Measurements from ENCODE around the gene EHD1. TPM values are rescaled to one million over a fixed set of nuclear protein-coding genes. Genes with fewer than 3 reads are reported as not detected.

The EHD1 gene
- total and polyA plus RNA-seq, 2 of the 4 experiments (the other 2 are of a cell fraction): 107 to 209 TPM

- DNase-seq (no peak), ATAC-seq (ENCODE audit: low read depth) (no peak)
- Histone ChIP-seq H3K9me3 (ENCODE audit: control insufficient read depth, insufficient read depth, low read length) (no peaks in the 10 kb centered on the region), H3K56ac (ENCODE audit: extremely low read depth, insufficient read depth, low read length) (no peak overlapping the region), H3K4me1 (ENCODE audit: control insufficient read depth, insufficient read depth, low read length) (no peaks in the 10 kb centered on the region), H2BK20ac (ENCODE audit: low read depth, low read length) (no peak overlapping the region), H3K79me1 (ENCODE audit: low read depth in 1 of 2, low read length in 2 of 2) (no peaks in the 10 kb centered on the region), H3K23ac (ENCODE audit: low read depth, low read length) (no peak overlapping the region), H2AK5ac (ENCODE audit: low read depth, low read length) (no peak overlapping the region), H3K9me1 (ENCODE audit: insufficient read depth, low read length) (no peaks in the 10 kb centered on the region), H3K4ac (ENCODE audit: low read depth, low read length) (no peak overlapping the region), H2AFZ (replicated peaks; ENCODE audit: low read length, poor library complexity) (no peak overlapping the region), H4K91ac (ENCODE audit: insufficient read depth, low read depth, low read length) (no peak overlapping the region), H2AK9ac (replicated peaks; ENCODE audit: low read depth, low read length, poor library complexity) (no peak overlapping the region), H3K27ac (ENCODE audit: insufficient read depth, low read length) (no peak overlapping the region), H3K4me2 (ENCODE audit: low read depth, low read length) (no peak overlapping the region), H2BK120ac (ENCODE audit: low read depth, low read length) (no peak overlapping the region), H4K5ac (ENCODE audit: low read depth, low read length) (no peak overlapping the region), H3K9ac (ENCODE audit: low read depth, low read length) (no peak overlapping the region), H3K14ac (replicated peaks; ENCODE audit: low read depth, low read length) (no peak overlapping the region), H3K27me3 (ENCODE audit: control insufficient read depth, insufficient read depth, low read length) (no peaks in the 10 kb centered on the region), H2BK15ac (ENCODE audit: low read depth, low read length) (no peak overlapping the region), H4K20me1 (ENCODE audit: insufficient read depth, low read length) (no peaks in the 10 kb centered on the region), H3K4me3 (ENCODE audit: insufficient read depth, low read depth, low read length) (no peak overlapping the region), H3K18ac (ENCODE audit: low read depth, low read length) (no peak overlapping the region), H3K36me3 (ENCODE audit: control insufficient read depth, insufficient read depth, low read length) (peaks cover 76% of the 10 kb centered on the region), H2BK5ac (ENCODE audit: low read depth, low read length, poor library complexity, severe bottlenecking) (no peak overlapping the region), H4K8ac (ENCODE audit: low read depth in 2 of 2, low read length in 2 of 2) (no peak overlapping the region)
- ChIA-PET CTCF (no interaction called here), POLR2A (ENCODE audit: unreplicated experiment) (no interaction called here)
- dilution Hi-C loops (cut with HindIII; ENCODE audit: low sequenced_read_pairs, unreplicated experiment) (no loop called here), in situ Hi-C loops (cut with MboI; ENCODE audit: low sequenced_read_pairs) (no loop called here), intact Hi-C loops (cut with micrococcal nuclease) (no loop called here)
- TF ChIP-seq CHD1 (IDR thresholded peaks at IDR 0.05; ENCODE audit: low read depth, low read length): no peak
- TF ChIP-seq MAFK (IDR thresholded peaks at IDR 0.05; ENCODE audit: low read depth, low read length): no peak
- TF ChIP-seq MXI1 (IDR thresholded peaks at IDR 0.05; ENCODE audit: borderline replicate concordance, low read depth, low read length): no peak
- TF ChIP-seq RFX5 (IDR thresholded peaks at IDR 0.05; ENCODE audit: low read depth, low read length): no peak
- TF ChIP-seq BHLHE40 (IDR thresholded peaks at IDR 0.05; ENCODE audit: low read depth, low read length): no peak
- no peak for TF ChIP-seq CEBPB (IDR thresholded peaks at IDR 0.05; ENCODE audit: low read depth, low read length)
- TF ChIP-seq, protein P1, sequence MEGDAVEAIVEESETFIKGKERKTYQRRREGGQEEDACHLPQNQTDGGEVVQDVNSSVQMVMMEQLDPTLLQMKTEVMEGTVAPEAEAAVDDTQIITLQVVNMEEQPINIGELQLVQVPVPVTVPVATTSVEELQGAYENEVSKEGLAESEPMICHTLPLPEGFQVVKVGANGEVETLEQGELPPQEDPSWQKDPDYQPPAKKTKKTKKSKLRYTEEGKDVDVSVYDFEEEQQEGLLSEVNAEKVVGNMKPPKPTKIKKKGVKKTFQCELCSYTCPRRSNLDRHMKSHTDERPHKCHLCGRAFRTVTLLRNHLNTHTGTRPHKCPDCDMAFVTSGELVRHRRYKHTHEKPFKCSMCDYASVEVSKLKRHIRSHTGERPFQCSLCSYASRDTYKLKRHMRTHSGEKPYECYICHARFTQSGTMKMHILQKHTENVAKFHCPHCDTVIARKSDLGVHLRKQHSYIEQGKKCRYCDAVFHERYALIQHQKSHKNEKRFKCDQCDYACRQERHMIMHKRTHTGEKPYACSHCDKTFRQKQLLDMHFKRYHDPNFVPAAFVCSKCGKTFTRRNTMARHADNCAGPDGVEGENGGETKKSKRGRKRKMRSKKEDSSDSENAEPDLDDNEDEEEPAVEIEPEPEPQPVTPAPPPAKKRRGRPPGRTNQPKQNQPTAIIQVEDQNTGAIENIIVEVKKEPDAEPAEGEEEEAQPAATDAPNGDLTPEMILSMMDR (conservative IDR thresholded peaks at IDR 0.05; ENCODE audit: low read depth, low read length): no peak
- TF ChIP-seq RCOR1 (IDR thresholded peaks at IDR 0.05; ENCODE audit: insufficient replicate concordance, low read length): no peak
- no peak for TF ChIP-seq MAZ (IDR thresholded peaks at IDR 0.05; ENCODE audit: borderline replicate concordance, low read depth, low read length)
- no peak for TF ChIP-seq NFE2L2 (IDR thresholded peaks at IDR 0.05; ENCODE audit: low read depth, low read length)
- TF ChIP-seq POLR2A (IDR thresholded peaks at IDR 0.05; ENCODE audit: low read depth, low read length): no peak
- no peak for TF ChIP-seq SMC3 (IDR thresholded peaks at IDR 0.05; ENCODE audit: low read depth, low read length)
- TF ChIP-seq FOS (IDR thresholded peaks at IDR 0.05; ENCODE audit: low read depth, low read length): no peak
- TF ChIP-seq ELK1 (IDR thresholded peaks at IDR 0.05; ENCODE audit: borderline replicate concordance, low read depth, low read length): no peak
- no CpG with 5 or more reads among the region's 13 CpGs for WGBS, 2 experiments (ENCODE audit: extremely low coverage in 2 of 2, insufficient read length in 1 of 2)
- no TSS peak for BruUV-seq (replicated peaks)
Measured at GRCh38 chr11:64906314-64906635, 27.9 kb upstream of the EHD1 start.

All from IMR-90 (cell line).